ENCODE data around the gene NBEA.
"Not testable (repeated sequence)": the region's sequence is repeated elsewhere in the genome, so short reads cannot be mapped to it uniquely, and the experiment has no call there.

The NBEA gene

GRCh38 chr13:35392768-35393167 is 450.7 kb downstream of the NBEA start:
- no peak for DNase-seq (ENCODE audit: low spot score)

- no peak for DNase-seq (ENCODE audit: low spot score)
Observed at GRCh38 chr13:35393886-35394285, 451.8 kb downstream of the NBEA start.

DNA sequence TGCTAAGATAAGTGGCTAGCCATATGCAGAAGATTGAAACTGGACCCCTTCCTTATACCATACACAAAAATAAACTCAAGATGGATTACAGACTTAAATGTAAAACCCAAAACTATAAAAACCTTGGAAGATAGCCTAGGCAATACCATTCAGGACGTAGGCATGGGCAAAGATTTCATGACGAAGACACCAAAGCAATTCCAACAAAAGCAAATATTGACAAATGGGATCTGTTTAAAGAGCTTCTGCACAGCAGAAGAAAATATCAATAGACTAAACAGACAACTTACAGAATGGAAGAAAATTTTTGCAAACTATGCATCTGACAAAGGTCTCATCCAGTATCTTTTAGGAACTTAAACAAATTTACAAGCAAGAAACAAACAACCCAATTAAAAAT is 466.2 kb downstream of the NBEA start:
- not testable (repeated sequence) for DNase-seq (ENCODE audit: low spot score)

DNA sequence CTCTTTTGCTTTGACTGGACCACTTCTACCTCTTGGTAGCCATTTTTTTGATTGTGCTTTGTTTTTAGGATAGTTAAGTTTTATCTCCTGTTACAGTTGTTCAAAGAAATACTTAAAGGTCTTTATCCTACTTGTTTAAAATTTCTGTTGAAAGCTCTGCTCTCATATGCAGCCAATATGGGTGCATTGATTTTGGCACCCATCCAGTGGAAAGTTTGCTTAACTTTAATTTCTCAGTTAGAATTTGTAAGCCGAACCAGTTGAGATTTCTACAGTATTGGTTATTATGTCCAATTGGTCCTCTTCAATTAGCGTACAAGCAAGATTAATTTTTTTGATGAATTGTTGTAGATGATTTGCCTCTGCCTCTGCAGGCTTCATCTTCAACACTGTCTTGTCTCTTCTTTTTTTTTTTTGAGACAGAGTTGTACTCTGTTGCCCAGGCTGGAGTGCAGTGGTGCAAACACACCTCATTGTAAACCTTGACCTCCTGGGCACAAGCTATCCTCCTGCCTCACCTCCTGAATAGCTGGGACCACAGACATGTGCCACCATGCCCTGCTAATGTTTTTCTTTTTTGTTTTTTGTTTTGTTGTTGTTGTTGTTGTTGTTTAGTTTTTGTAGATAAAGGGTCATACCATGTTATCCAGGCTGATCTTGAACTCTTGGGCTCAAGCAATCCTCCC is 469.1 kb downstream of the NBEA start:
- DNase-seq (ENCODE audit: low spot score), result no peak

DNA sequence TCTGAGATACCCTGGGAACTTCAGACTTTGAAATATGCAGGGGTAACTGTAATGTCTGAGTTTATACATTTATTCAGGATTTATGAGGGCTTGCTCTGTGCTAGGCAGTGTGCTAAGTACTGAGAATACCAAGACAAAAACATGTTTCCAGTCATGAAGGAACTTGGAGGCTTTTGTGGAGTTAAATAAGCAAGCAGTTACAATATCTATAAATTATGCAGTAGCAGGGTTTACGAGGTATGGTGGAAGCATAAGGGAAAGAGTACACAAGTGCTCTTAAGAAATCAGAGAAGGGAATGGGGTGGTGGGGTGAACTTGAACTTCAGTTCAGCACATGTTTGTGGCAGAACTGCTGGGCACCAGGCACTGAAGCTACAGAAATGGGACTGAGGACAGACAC is 506.4 kb downstream of the NBEA start:
- DNase-seq (ENCODE audit: low spot score), result no peak

DNA sequence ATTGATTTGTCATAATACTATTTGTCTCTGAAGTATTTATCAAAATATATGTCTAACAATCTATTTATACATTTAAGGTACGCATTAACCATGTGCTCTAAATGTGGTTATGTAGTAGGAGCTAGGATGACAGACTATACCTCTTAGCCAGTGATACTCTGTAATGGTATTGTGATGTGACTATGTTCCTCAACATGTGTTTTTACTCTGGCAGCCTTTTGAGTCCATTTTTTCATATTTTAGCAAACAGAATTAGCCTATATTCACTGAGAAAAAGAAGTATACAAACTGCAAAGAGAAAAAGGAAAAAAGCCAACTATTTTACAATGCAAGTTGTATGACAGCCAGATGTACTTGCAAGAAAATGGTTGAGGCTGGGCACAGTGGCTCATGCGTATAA is 507.8 kb downstream of the NBEA start:
- DNase-seq (ENCODE audit: low spot score), result no peak

GRCh38 chr13:35455022-35455421 is 513.0 kb downstream of the NBEA start:
- DNase-seq (ENCODE audit: low spot score), result no peak

- no peak for DNase-seq (ENCODE audit: low spot score)
Observed at GRCh38 chr13:35457258-35457657, 515.2 kb downstream of the NBEA start.

- no peak for DNase-seq (ENCODE audit: low spot score)
Observed at GRCh38 chr13:35460061-35460460, 518.0 kb downstream of the NBEA start.

GRCh38 chr13:35465371-35465770 is 523.3 kb downstream of the NBEA start:
- no peak for DNase-seq (ENCODE audit: low spot score)

DNA sequence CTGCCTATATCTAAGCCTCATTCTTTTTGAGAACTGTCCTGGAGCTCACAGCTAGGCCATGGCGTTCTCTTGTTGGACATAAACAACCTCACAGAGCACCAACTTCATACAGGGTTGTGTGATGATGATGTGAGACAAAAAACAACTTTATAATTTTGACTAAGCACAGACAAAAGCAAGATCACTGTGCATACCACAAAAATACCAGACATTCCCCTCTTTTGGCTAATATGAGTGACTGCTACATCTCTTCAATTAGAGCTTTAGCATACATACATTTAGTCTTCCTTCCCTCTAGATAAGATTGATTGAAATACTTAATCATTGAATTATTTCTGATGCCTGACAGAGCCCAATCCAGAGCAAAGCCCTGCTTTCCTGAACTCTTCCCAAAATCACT is 526.1 kb downstream of the NBEA start:
- no peak for DNase-seq (ENCODE audit: low spot score)

- no peak for DNase-seq (ENCODE audit: low spot score)
Observed at GRCh38 chr13:35469806-35470525, 527.9 kb downstream of the NBEA start.

GRCh38 chr13:35470671-35471661 is 528.9 kb downstream of the NBEA start:
- no peak for DNase-seq (ENCODE audit: low spot score)

DNA sequence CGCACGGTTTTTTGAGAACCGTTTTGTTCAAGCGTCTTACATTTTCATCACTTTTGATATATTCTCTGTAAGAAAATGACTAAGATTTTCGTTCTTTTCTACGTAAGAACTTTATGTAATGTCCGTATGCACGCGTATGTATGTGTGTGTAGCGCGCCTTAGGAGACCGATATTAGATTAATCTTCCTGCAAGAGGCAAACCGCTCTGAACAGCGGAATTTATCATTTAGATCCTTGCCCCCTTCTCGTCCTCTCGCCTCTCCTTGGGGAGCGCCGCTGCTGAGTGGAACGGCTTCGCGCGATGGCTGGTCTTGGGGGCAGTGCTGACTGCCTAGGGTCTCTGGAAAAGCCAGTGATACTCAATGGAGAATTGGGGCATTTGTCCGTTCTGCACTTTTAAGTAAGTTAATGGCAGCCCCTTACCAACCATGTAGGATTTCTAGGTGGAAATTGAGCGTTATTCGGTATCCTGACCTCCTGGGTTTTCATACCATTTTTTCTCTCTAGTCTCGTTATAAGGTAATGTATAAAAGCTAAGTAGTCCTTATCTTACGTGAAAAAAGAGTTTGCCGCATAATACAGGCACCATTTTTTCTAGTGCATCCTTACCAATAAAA is 529.7 kb downstream of the NBEA start:
- no peak for DNase-seq (ENCODE audit: low spot score)

GRCh38 chr13:35472323-35472881 is 530.3 kb downstream of the NBEA start:
- DNase-seq (ENCODE audit: low spot score), result no peak

- no peak for DNase-seq (ENCODE audit: low spot score)
Observed at GRCh38 chr13:35473206-35473775, 531.2 kb downstream of the NBEA start.

DNA sequence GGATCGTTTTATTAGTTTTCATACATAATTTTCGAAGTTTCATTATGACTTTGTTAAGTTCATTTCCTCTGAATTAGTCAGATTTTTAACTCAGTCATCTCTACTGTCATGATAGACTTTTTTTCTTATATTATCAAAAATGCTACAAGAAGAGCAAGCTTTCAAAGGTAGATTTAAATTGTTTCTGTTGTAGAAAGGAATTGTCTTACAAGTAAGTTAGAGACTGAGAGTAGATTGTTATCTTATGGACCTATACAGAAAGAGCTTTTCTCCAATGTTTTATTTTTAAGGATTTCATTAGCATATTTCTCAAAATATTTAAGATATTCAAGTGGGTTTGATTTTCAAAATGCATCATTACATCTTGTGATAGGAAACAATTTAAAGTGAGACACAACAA is 531.7 kb downstream of the NBEA start:
- DNase-seq (ENCODE audit: low spot score), result no peak

GRCh38 chr13:35474496-35475211 is 532.6 kb downstream of the NBEA start:
- DNase-seq (ENCODE audit: low spot score), result no peak

DNA sequence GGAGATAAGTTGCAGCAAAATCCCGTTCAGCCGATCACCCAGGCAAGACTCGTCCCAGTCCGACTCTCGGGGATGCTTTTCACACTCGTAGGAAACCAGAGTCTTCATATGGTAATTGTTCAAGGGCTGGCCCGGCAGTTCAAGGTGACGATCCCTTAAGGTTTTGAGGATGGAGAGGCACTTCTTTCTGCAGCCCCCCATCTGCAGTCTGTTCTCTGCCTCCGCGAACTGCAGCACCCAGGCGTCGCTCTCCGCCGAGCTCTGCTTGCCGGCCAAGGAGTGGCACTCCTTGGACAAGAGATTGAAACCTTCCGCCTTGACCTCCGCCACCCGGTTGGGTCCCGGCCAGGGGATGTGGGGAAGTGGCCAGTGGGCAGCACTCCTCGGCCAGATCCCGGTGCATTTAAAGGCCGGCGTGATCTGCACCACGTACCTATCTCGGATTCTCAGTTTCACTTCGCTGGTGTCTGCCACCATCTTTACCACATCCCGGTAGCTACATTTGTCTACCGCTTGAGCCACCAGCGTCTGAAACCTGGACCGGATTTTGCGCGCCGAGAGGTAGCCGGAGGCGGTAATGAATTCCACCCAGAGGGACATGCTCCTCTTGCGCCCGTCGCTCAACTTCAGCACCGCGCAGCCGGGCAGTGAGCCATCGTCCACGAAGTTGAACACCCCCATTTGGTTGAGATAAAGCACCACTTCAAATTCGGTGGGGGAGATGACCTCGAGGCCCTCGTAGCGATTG is 533.3 kb downstream of the NBEA start:
- DNase-seq (ENCODE audit: low spot score), result no peak
